Measurements from ENCODE around the gene JUND.

The JUND gene

GRCh38 chr19:18233224-18233825 is 48.1 kb downstream of the JUND start:
- peak in 1 of 14 donors; percentile 22 for DNase-seq

GRCh38 chr19:18232540-18233223 is 48.7 kb downstream of the JUND start:
- peak in 1 of 14 donors; percentile 22 for DNase-seq

GRCh38 chr19:18231775-18232174 is 49.6 kb downstream of the JUND start:
- no peak for DNase-seq

- no peak for DNase-seq
Observed at GRCh38 chr19:18230941-18231734, 50.3 kb downstream of the JUND start.

GRCh38 chr19:18229915-18230314 is 51.5 kb downstream of the JUND start:
- DNase-seq = no peak
